GM21528 (cell line): ENCODE measurements around the gene GLIPR2.
"Not testable (repeated sequence)": the region's sequence is repeated elsewhere in the genome, so short reads cannot be mapped to it uniquely, and the experiment has no call there.

Experiments used
- ATAC-seq: cut with Tn5 transposase; IDR thresholded peaks from one replicate; pipeline ENCODE4 v1.9.1; 2021; ENCODE audit warnings: mild to moderate bottlenecking, moderate library complexity; ENCODE audit not compliant: unreplicated experiment, low FRiP score

GLIPR2 gene, protein sequence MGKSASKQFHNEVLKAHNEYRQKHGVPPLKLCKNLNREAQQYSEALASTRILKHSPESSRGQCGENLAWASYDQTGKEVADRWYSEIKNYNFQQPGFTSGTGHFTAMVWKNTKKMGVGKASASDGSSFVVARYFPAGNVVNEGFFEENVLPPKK

DNA sequence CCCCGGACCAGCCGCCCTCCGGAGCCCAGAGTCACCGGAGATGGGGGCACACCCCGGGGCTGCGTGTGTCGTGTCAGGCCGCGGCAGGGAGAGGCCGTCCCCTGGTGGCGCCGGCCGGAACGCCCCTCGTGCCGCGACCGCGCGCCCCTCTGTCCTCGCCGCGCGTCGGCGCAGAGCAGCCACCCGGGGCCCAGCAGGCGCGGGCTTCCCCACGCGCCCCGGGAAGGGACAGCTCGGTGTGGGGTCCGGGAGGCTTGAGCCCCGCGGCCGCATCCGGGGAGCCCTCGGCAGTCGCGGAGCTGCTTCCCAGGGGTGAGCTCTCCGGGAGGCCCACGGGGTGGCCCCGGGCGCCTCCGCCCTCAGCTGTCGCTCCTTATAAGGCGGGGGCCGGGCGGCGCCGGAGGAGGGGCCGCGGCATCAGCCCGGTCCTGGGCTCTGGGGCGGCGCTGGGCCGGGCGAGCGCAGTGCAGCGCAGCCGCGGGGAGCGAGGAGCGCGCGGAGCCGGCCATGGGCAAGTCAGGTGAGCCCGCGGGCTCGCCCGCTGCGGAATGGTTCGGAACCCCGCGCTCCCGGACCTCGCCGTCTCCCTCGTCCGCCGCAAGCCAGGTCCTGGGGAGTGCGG is at the start of gene GLIPR2:
GLIPR2 (plus strand) TSS at position 462 of the 622 bp plus-strand sequence; CDS start at position 508, 46 bp downstream.
- ATAC-seq, result peak; percentile 91

DNA sequence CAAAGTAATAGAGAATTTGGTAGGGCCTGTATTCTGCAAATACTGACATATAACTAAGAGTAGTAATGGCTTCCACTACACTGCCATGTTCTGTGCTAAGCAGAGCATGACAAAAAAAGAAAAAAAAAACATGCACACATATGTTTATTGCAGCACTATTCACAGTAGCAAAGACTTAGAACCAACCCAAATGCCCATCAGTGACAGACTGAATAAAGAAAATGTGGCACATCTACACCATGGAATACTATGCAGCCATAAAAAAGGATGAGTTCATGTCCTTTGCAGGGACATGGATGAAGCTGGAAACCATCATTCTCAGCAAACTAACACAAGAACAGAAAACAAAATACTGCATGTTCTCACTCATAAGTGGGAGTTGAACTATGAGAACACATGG is 49.5 kb upstream of the GLIPR2 start:
- not testable (repeated sequence) for ATAC-seq

DNA sequence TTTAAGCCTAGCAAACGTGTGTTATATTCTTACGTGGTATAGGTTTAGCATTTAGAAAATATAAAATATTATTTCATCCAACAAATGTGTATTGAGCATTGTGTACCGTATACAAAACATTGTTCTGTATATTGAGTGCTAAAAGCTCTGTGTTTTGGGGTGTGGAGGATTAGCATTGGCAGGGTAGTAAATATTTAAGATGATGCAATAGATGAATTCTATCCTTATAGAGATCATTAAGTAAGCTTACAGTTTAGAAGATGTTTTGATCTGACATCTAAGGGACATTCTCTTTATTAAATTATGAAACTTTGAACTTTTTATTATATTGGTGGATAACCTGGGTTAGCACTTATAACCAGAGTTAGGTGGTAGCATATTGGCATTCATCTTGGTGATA is 48.5 kb upstream of the GLIPR2 start:
- ATAC-seq, result no peak

DNA sequence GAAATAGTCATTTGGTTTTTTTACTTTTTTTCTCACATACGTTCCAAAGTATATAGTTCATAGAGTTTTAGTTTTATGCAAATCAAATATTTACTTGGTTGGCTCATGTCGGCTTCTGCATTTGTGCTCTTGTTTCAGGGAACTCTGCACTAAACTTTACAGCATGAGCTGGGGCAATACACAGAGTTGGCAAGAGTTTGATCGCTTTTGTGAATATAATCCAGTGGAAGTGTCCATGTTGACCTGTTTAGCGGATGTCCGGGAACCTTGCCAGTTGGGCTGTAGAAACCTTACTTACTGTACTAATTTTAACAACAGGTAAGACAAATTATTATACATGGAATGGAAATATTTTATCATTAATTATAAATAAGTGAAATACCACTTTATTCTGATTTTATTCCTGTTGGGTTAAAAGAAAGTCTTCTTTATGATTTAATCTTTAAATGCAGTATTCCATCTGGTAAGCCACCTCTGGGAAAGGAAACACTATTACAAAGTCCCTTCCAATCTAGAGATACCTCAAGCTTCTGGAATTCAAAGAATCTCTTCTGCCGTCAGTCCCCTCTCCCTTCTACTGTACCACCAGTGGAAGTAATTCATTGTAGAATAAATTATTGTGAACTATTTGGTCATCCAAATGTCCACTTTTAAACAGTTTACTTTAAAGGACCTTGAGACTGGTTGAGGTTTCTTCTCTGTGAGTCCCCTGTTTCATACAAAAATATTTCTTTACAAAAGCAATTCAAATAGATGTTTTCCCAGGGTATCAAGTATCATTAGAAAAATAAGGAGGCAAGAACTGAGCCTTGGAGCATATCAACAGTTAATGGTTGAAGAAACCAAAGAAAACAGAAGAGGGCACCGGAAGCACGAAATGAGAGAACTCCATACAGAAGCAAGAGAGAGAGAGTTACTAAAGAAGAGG is 45.2 kb upstream of the GLIPR2 start:
- no peak for ATAC-seq

DNA sequence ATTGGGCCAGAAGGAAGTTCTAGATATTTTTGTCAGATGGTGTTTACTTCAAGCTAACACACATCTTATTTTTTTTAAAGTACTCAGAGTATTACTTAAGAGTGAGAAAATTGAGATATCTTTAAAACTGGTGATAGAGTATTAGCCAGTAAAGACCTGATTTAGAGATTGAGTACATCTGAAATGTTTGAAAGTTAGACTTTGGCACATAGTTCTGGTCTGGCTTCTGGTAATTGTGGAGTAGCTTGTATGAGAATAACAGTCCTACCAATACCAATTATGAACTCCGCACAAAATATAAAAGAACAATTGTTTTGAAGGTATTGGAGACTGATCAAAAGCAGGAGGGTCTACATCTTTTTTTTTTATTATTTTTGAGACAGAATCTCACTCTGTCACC is 44.5 kb upstream of the GLIPR2 start:
- ATAC-seq, result no peak

DNA sequence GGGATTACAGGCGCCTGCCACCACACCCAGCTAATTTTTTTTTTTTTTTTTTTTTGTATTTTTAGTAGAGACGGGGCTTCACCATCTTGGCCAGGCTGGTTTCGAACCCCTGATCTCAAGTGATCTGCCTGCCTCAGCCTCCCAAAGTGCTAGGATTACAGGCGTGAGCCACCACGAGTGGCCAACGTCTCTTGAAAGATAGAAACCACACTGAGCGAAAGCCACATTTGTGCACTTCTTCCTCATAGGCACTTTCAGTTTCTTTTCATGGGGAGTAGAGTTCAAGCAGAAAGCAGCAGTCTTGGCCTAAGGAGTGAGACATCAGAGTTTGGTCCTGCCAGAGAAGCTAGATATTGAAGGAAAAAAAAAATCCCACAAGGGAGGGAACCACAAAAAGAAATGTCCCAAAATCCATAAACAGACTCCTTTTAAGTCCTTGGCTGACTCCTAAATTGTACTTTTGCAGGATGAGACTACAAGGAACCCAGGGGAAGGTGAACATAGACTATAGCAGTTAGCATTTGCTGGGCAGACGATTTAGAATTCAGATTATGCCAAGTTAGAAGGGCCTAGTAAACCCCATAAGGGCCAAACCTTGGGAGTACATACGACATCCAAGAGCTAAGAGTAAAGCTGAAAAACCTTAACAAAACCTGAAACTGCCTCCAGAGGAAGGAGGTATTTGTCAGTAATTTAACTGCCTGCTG is 43.9 kb upstream of the GLIPR2 start:
- ATAC-seq, result peak; percentile 71

DNA sequence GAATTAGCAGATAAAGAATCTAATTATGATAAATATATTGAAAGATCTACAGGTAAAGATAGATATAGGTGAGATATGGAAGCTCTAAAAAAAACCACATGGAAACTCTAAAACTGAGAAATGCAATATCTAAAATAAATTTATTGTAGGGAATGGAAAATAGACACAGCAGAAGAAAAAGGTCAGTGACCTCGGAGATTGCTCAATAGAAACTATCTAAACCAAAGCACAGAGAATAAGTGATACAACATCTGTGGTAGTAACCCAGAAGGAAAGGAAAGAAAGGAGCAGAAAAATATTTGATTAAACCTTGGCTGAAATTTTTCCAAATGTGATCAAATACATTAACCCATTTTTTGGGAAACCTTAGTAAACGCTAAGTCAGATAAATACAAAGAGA is 43.1 kb upstream of the GLIPR2 start:
- no peak for ATAC-seq

DNA sequence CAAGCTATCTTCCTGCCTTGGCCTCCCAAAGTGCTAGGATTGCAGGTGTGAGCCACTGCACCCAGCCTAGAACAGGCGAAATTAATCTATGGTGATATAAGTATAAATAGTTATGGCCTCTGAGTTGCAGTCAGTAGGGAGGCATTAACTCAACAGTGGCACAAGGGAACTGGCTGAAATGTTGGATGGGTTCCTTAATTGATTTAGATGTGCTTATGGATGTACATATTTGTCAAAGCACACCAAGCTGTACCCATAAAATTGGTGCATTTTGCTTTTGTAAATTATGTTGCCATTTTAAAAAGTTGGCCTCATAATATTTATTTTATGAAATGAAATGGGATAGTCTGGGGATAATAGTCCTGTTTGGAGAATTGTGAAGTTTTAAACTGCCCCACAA is 36.8 kb upstream of the GLIPR2 start:
- no peak for ATAC-seq

DNA sequence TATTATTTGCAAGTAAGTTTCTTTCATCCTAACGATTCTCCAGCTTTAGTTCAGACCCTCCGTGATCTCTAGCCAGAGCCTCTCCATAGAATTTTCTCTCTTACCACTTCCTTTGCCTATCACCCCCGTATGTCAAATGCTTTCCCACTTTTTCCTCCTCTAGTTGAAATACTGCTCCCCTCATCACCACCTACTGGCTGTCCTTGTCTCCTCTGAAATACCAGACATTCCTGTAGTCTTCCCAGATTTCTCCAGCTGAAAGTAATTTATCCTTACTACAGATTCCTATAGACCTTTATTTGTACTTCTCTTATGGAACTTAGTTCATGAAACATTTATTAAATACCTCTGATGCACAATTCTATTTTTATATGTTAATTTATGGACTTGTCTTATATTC is 36.0 kb upstream of the GLIPR2 start:
- no peak for ATAC-seq

DNA sequence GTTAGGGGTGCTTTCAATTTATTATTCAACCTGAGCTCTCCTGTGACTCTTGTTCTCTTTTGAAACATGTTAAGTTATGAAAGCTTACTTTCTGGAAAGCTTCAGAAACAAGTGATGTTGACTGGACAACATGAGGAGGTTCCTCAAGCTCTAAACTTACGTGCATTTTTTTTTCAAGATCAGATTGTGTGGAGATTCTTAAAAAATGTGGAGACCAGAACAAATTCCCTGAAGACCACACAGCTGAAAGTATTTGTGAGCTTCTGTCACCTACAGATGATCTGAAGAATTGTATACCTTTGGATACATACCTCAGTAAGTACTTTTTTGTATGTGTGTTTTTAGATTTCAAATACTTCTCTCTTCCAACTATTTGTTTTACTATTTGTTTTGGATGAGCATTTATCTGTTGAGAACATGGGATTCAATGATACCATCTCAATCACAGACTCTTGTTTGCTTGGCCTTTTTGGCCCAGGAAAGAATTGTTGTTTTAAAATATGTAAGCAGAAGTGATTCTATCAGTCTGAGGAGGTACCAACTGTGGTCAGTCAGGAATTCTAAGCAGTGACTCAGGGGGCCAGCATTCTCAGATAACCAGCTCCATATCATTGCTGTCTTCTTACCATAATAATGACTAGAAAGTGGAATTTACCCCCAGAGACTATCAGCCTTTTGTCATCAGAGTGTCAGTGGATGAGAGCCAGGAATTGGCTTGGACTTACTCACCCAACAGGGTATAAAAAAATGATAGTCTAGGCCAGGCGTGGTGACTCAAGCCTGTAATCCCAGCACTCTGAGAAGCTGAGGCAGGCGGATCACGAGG is 34.4 kb upstream of the GLIPR2 start:
- ATAC-seq, result no peak

DNA sequence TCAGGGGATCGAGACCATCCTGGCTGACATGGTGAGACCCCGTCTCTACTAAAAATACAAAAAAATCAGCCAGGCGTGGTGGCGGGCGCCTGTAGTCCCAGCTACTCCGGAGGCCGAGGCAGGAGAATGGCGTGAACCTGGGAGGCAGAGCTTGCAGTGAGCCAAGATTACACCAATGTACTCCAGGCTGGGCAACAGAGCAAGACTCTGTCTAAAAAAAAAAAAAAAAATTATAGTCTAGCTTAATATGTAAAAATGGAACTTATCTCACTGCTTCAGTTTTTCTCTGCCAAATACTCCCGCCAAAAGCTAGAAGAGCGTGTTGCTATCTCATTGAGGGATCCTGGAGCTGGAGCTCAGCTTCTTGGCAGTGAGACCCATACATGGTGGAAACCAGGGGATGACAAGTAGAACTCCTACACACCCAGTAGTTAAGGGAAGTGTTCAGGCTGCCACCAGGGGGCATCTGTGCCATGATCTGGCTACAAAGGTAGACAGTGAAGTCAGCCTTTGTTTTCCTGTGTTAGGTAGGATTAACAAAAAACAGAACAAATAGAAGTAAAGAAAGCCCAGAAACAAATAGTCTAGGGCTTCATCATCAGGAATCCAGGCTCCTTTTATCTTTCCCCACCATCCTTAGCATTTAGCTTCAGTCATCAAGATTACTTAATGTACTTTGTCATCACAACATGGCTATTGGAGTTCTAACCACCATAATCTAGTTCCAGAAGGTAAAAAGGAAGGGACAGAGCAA is 33.6 kb upstream of the GLIPR2 start:
- ATAC-seq, result no peak

DNA sequence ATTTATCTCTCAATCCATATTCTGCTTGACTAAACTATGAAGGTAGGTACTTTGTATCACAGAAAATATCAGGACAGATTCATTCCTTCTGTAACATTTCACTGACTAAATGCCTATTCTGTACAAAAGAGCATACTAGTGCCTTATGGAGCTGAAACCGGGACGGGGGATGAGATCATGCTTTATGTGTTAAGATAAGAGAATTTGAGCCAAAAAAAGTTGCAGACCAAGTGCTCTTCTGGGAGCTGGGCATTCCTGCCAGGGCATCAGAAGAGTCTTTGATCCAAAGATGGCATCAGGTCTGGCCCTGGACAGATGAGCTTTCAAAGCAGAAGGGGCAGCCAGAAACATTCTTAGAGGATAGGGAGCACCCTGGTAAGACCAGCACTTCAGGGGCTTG is 27.5 kb upstream of the GLIPR2 start:
- no peak for ATAC-seq

DNA sequence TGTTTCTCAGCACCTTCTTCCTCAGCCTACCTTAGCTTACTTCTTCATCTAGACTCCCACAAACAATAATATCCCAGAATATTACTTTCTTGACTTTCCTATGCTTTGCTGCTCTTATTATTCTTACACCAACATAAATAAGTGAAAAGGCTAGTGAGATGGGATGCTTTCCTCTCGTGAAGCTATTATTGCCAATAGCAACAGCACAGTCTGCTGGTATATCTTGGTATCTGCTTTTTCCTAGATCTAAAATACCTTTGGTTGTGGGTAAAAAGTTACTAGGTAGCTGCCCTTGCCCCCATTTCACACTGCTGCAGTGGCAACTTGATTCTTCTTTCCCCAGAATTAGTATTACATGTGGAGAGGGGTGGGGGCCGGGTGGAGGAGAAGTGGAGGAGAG is 26.1 kb upstream of the GLIPR2 start:
- ATAC-seq, result no peak

DNA sequence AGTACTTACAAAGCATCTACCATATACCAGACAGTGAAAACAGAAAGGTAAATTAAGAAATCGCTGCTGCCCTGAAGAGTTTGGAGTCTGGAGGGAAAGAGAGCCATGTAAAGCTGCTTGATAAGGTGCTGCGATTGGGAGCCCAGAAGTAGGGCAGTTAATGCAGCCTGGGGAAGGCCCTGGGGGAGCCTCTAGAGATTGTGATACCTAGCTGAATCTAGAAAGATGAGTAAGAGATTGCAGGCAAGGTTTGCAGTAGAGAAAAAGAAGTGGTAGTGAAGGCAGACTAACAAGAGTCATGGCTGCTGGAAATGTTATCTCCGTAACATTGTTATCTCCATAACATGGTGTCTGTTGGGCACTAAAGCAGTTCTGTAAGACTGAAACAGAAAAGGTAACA is 24.0 kb upstream of the GLIPR2 start:
- ATAC-seq, result no peak

DNA sequence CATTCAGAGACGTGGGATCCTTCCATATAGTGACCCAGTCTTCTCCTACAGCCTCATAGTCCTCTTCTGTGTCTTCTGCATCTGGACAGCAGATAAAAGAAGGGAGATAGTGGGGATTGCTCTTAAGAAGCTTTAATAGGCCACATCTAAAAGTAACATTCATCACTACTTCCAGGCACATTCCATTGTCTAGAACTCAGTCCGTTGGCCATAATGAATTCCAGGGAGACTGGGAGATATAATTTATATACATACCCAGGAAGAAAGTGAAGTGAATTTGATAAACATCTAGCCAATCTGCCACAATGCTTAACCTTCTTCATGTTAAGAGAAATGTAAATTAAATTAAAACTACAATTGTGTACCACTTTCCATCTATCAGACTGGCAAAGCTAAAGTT is 22.5 kb upstream of the GLIPR2 start:
- ATAC-seq, result no peak

DNA sequence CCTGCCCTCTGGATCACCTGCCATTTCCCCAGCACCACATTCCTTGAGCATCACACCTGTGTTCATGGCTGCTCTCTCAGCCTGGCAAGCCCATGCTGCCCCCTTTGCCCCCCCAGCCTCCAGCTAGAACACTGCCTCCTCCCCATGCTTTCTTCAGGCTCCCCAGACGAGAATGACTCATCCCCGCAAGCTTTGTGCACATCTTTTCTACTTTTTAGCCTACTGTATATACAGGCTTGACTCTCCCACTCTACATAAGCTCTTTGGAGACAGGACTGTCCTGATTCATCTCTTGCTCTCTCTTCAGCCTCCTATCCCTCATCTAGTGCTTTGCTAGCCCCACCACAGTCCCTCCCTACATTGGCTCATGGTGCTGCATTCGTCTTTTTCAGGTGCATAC is 19.9 kb upstream of the GLIPR2 start:
- no peak for ATAC-seq

DNA sequence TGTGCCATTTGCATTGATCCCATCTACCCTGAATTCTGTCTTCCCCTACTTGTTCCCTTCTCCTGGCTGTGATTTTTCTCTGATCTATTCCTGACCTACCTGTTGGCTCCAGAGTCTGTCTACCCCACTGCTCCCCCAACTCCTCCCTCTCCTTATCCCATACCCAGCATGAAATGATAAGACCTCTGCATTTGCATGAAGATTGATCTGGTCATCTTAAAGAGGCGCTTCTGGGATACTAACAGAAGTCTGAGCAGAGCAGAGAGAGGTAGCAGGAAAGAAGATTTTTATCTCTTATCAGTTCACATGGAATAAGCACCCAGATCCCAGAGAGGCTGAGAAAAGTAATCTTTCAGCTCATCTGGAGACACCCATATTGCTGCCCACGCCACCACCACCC is 18.3 kb upstream of the GLIPR2 start:
- no peak for ATAC-seq

DNA sequence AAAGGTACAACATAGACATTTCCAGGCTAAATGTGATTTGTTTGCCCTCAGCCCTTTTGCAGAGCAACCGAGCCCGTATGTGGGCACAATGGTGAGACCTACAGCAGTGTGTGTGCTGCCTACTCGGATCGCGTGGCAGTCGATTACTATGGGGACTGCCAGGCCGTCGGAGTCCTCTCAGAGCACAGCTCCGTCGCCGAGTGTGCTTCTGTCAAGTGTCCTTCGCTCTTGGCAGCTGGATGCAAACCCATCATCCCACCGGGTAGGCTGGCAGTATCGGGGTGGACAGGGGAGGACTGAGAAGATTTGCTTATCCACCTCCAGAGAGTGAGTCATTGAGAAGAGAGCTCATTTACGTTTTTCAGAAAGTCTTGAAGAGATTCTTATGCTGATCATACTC is 17.8 kb upstream of the GLIPR2 start:
- ATAC-seq, result no peak

DNA sequence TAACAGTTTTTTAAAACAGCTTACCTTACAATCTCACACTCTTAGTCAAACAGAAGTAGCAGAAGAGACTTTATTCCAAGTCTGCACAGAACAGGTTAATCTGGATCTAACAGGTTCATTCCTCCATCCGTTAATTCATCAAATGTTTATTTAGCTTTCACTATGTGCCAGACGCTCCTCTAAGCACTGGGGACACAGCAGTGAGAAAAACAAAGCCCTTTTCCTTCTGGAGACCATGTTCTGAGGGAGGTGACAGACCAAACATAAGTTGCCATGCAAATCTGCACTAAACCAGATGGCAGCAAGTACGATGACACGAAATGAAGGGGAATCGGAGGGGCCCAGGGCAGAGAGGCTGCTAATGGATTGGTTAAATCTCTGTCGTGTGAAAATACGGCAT is 17.1 kb upstream of the GLIPR2 start:
- no peak for ATAC-seq

DNA sequence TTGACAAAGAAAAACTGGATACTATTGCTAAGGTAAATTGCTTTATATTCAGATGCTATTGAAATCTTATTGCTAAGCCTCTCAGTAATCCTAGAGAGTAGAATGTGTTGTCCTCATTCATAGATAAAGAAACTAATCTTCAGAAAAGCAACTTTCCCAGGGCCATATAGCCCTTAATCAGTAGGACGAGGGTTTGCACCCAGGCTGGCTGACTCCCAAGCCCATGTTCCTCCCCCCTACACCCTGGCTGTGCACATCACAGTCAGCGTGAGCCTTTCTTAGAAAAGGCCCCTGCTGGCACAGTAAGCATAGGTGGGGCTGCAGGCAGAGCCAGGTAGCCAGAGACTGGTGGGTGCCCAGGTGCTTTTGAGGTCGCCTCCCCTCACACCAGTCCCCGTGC is 15.8 kb upstream of the GLIPR2 start:
- ATAC-seq, result no peak
